Fibroblast of lung (primary cell): ENCODE results near the gene WWC1. TPM values are rescaled to one million over a fixed set of nuclear protein-coding genes. Genes with fewer than 3 reads are reported as not detected.

Source experiments
- DNase-seq, 2 donors: peaks; one replicate each; pipeline versions ENCODE4 v3.0.0 to v3.0.0-alpha.2; 2010; ENCODE audit warnings: low read depth in 2 of 2
- H2AFZ ChIP-seq: 2 replicates; pipeline ENCODE4 v1.5.1; 2012; ENCODE audit warnings: low read length, control low read depth, inconsistent platforms
- H3K27ac ChIP-seq: 2 replicates; pipeline ENCODE4 v1.5.1; 2011; ENCODE audit warnings: low read length, control low read depth; ENCODE audit not compliant: insufficient read depth
- H3K27me3 ChIP-seq: 2 replicates; pipeline ENCODE4 v1.5.1; 2011; ENCODE audit warnings: mild to moderate bottlenecking, low read length; ENCODE audit not compliant: control insufficient read depth, insufficient read depth
- H3K36me3 ChIP-seq: 2 replicates; pipeline ENCODE4 v1.5.1; 2011; ENCODE audit warnings: low read length; ENCODE audit not compliant: control insufficient read depth, insufficient read depth
- H3K4me1 ChIP-seq: 2 replicates; pipeline ENCODE4 v1.5.1; 2011; ENCODE audit warnings: low read length; ENCODE audit not compliant: control insufficient read depth, insufficient read depth; ENCODE audit errors: extremely low read depth
- H3K4me2 ChIP-seq: 2 replicates; pipeline ENCODE4 v1.5.1; 2011; ENCODE audit warnings: low read length, control low read depth; ENCODE audit not compliant: insufficient read depth; ENCODE audit errors: extremely low read depth
- H3K4me3 ChIP-seq, 4 experiments: fragments of 200-600 bp in 1 of 4; sonication (generic) in 1 of 4; replicated peaks in 1 of 4; 2 replicates each; pipeline ENCODE4 v1.5.1; 2011 to 2016; ENCODE audit warnings: low read length in 4 of 4, low read depth in 3 of 4, mild to moderate bottlenecking in 3 of 4, control low read depth in 2 of 4, inconsistent platforms in 1 of 4, mixed read lengths in 1 of 4; ENCODE audit not compliant: insufficient read depth in 1 of 4; ENCODE audit errors: control extremely low read depth in 1 of 4
- H3K79me2 ChIP-seq: 2 replicates; pipeline ENCODE4 v1.5.1; 2012; ENCODE audit warnings: mild to moderate bottlenecking, low read length, inconsistent platforms; ENCODE audit not compliant: control insufficient read depth, insufficient read depth
- H3K9ac ChIP-seq: 2 replicates; pipeline ENCODE4 v1.5.1; 2011; ENCODE audit warnings: mild to moderate bottlenecking, low read length, control low read depth; ENCODE audit not compliant: insufficient read depth
- H3K9me3 ChIP-seq: 2 replicates; pipeline ENCODE4 v1.5.1; 2012; ENCODE audit warnings: low read depth, low read length; ENCODE audit not compliant: control insufficient read depth, insufficient read depth
- H4K20me1 ChIP-seq: 2 replicates; pipeline ENCODE4 v1.5.1; 2011; ENCODE audit warnings: low read length; ENCODE audit not compliant: control insufficient read depth, insufficient read depth; ENCODE audit errors: extremely low read depth
- EZH2 ChIP-seq: IDR thresholded peaks from 2 replicates; pipeline ENCODE4 v1.5.1; 2012; ENCODE audit warnings: low read length, control low read depth, mild to moderate bottlenecking; ENCODE audit errors: missing control alignments
- polyA plus RNA-seq, 2 donors: library from polyadenylated mRNA; depleted of rRNA in 1 of 2; stranded (reverse) in 1 of 2; unstranded in 1 of 2; fragments of >200 nt; gene quantifications; 2 replicates each; pipeline ENCODE4 v1.2.1, GENCODE V29; 2011 to 2012; ENCODE audit warnings: missing spikeins in 1 of 2
- total RNA-seq: library from RNA; depleted of rRNA; stranded (reverse); fragments of >200 nt; gene quantifications from 2 replicates; pipeline ENCODE4 v1.2.1, GENCODE V29; 2014
- TF ChIP-seq, protein P1 (sequence below), 2 donors: IDR thresholded peaks in 1 of 2; conservative IDR thresholded peaks in 1 of 2; 1 replicate in 1 of 2; 2 replicates in 1 of 2; pipeline ENCODE4 v1.5.1; 2011 to 2012; ENCODE audit warnings: low read length in 2 of 2, control low read depth in 1 of 2, inconsistent platforms in 1 of 2, low read depth in 1 of 2, mild to moderate bottlenecking in 1 of 2

WWC1 gene
- total and polyA plus RNA-seq, 2 donors (not counting 1 experiment from before 2014, with no cell fraction given), result 2.5 to 3.2 TPM

DNA sequence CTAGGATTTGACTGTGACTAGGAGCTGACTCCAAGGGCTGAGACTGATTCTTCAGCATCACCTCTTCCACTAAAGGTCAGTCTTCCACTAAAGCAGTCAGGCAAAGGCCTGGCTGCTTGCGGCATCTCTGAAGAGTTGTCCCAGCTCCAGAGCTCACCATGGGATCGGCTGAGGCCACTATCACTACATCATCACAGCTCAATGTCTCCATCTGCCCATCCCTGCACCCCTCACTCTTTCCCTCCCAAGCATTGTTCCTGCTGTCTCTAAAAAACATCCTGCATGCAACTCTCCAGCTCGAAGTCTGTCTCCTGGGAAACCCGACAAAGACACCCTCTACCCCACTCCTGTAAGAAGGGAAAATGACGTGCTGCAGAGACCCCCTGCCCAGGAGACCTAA is 15.5 kb upstream of the WWC1 start:
- Histone ChIP-seq H3K4me2 (no peak overlapping the region), H3K36me3 (no peaks in the 10 kb centered on the region), H3K4me3 (no peak overlapping the region), H2AFZ (no peak overlapping the region), H3K4me1 (no peaks in the 10 kb centered on the region), H3K9ac (no peak overlapping the region), H3K9me3 (no peaks in the 10 kb centered on the region), H3K79me2 (no peaks in the 10 kb centered on the region), H3K27ac (no peak overlapping the region), H4K20me1 (no peaks in the 10 kb centered on the region), H3K27me3 (no peaks in the 10 kb centered on the region)
- no peak for DNase-seq
- no peak for TF ChIP-seq EZH2
- TF ChIP-seq, protein P1, sequence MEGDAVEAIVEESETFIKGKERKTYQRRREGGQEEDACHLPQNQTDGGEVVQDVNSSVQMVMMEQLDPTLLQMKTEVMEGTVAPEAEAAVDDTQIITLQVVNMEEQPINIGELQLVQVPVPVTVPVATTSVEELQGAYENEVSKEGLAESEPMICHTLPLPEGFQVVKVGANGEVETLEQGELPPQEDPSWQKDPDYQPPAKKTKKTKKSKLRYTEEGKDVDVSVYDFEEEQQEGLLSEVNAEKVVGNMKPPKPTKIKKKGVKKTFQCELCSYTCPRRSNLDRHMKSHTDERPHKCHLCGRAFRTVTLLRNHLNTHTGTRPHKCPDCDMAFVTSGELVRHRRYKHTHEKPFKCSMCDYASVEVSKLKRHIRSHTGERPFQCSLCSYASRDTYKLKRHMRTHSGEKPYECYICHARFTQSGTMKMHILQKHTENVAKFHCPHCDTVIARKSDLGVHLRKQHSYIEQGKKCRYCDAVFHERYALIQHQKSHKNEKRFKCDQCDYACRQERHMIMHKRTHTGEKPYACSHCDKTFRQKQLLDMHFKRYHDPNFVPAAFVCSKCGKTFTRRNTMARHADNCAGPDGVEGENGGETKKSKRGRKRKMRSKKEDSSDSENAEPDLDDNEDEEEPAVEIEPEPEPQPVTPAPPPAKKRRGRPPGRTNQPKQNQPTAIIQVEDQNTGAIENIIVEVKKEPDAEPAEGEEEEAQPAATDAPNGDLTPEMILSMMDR (conservative IDR thresholded peaks at IDR 0.05 in 1 of 2, IDR thresholded peaks at IDR 0.05 in 1 of 2; ENCODE audit: low read depth in 1 of 2, low read length in 2 of 2), result no peak

DNA sequence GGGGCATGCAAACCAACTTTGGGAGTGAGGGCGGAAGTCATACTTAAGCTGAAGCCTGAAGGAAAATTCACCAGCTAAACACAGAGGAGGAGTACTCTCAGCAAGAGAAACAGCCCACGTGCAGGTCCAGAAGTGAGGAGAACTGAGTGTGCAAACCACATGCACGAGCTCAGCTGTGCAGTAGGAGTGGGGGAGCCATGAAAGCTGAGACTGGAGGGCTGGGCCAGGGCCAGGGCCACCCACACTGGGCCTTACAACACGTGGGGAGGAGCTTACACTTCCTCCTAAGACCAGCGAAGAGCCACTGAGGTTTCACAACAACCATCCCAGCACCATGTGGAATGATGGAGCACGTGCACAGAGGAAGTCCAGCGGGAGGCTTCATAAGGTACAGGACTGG is 9.3 kb upstream of the WWC1 start:
- no peaks in the 10 kb centered on the region for H3K36me3 ChIP-seq
- no peak overlapping the region for H3K4me3 ChIP-seq
- no peaks in the 10 kb centered on the region for H4K20me1 ChIP-seq
- no peaks in the 10 kb centered on the region for H3K9me3 ChIP-seq
- TF ChIP-seq, protein P1 (conservative IDR thresholded peaks at IDR 0.05 in 1 of 2, IDR thresholded peaks at IDR 0.05 in 1 of 2; ENCODE audit: low read depth in 1 of 2, low read length in 2 of 2), result no peak
- TF ChIP-seq EZH2, result no peak
- DNase-seq, result peak; percentile 54 to 81
- no peaks in the 10 kb centered on the region for H3K4me1 ChIP-seq
- no peak overlapping the region for H3K27ac ChIP-seq
- no peaks in the 10 kb centered on the region for H3K79me2 ChIP-seq
- no peak overlapping the region for H3K9ac ChIP-seq
- no peak overlapping the region for H2AFZ ChIP-seq
- peaks cover 8% of the 10 kb centered on the region for H3K27me3 ChIP-seq
- H3K4me2 ChIP-seq, result no peak overlapping the region

DNA sequence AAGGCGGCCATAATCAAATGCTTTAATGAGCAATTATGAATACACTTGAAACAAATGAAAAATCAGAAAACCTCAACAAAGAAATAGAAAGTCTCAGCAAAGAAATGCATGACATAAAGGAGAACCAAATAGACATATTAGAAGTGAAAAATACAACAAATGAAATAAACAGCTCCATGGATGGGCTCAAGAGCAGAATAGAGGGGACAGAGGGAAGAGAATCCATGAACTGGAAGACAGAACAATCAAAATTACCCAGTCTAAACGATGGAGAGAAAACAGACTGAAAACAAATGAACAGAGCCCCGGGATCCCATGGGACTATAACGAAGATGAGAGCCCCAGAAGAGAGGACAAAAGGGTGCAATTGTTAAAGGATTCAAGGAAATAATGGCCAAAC is 6.6 kb upstream of the WWC1 start:
- H3K4me2 ChIP-seq, result no peak overlapping the region
- H4K20me1 ChIP-seq, result no peaks in the 10 kb centered on the region
- no peaks in the 10 kb centered on the region for H3K9me3 ChIP-seq
- peaks cover 8% of the 10 kb centered on the region for H3K27me3 ChIP-seq
- H3K36me3 ChIP-seq, result no peaks in the 10 kb centered on the region
- TF ChIP-seq, protein P1 (conservative IDR thresholded peaks at IDR 0.05 in 1 of 2, IDR thresholded peaks at IDR 0.05 in 1 of 2; ENCODE audit: low read depth in 1 of 2, low read length in 2 of 2), result no peak
- no peak for TF ChIP-seq EZH2
- H2AFZ ChIP-seq, result no peak overlapping the region
- H3K4me1 ChIP-seq, result no peaks in the 10 kb centered on the region
- H3K79me2 ChIP-seq, result no peaks in the 10 kb centered on the region
- DNase-seq, result no peak
- no peak overlapping the region for H3K4me3 ChIP-seq
- H3K27ac ChIP-seq, result no peak overlapping the region
- H3K9ac ChIP-seq, result no peak overlapping the region
